HG03039 (cell line): ENCODE measurements around the gene CRTAC1.

ENCODE experiments used
- ATAC-seq: cut with Tn5 transposase; IDR thresholded peaks from one replicate; pipeline ENCODE4 v1.9.1; 2021; ENCODE audit warnings: mild to moderate bottlenecking, moderate library complexity; ENCODE audit not compliant: unreplicated experiment

CRTAC1 gene, protein sequence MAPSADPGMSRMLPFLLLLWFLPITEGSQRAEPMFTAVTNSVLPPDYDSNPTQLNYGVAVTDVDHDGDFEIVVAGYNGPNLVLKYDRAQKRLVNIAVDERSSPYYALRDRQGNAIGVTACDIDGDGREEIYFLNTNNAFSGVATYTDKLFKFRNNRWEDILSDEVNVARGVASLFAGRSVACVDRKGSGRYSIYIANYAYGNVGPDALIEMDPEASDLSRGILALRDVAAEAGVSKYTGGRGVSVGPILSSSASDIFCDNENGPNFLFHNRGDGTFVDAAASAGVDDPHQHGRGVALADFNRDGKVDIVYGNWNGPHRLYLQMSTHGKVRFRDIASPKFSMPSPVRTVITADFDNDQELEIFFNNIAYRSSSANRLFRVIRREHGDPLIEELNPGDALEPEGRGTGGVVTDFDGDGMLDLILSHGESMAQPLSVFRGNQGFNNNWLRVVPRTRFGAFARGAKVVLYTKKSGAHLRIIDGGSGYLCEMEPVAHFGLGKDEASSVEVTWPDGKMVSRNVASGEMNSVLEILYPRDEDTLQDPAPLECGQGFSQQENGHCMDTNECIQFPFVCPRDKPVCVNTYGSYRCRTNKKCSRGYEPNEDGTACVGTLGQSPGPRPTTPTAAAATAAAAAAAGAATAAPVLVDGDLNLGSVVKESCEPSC

DNA sequence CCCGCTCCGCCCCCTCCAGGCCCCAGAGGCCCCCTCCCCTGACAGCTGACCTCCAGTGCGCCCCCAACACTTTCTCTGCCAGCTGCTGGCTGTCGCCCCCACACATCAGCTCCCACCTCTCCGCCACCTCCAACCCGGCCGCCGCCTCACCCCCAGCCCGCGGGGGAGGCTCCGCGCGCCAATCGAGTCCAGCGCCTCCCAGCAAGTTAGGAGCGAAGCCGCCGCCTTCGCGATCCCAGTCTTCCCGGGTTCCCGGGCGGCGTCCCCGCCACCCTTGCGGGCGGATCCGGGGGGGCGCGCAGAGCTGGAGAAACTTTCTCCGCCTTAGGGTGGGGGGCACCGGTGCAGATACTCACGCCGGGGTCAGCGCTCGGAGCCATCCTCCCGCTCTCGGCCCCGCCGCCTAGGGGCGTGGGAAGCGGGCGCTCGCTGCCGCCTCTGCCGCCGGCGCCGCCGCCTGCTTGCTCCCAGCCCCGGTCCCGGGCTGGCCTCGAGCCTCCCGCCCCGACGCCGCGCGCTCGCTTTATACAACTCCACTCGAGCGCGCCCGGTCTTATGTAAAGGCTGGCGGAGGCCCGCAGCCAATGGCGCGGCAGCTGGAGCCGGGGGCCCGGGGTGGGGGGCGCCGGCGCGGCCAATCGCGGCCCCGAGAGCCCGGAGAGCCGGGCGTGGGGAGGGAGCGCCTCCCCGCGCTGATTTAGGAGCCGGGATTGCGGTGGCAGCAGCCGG is at the start of gene CRTAC1:
Gene CRTAC1 (minus strand): TSS at position 529 of the 729 bp plus-strand sequence. CDS start 149 bp downstream, at position 380.
- ATAC-seq, result no peak

- ATAC-seq, result no peak
Observed at GRCh38 chr10:98078774-98079173, 48.4 kb upstream of the CRTAC1 start.

- ATAC-seq, result no peak
Observed at GRCh38 chr10:98077223-98077622, 46.8 kb upstream of the CRTAC1 start.

DNA sequence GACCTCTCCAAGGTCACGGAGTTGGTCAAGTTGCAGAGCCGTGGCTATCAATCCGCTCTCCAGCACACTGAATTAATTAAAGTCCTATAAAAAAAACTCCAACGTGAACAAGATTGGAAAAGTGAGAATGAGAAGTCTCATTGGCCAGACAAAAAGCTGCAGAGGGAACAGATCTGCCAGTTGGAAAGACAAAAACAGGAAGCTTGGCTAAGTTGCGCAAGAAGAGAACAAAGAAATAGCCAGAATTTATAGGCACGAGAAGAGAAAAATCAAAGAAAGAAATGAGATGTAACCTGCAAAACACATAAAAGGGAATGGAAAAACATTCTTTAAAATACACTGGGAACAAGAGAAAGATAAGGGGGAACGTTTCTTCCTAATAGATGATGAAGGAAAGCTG is 45.7 kb upstream of the CRTAC1 start:
- ATAC-seq, result no peak

DNA sequence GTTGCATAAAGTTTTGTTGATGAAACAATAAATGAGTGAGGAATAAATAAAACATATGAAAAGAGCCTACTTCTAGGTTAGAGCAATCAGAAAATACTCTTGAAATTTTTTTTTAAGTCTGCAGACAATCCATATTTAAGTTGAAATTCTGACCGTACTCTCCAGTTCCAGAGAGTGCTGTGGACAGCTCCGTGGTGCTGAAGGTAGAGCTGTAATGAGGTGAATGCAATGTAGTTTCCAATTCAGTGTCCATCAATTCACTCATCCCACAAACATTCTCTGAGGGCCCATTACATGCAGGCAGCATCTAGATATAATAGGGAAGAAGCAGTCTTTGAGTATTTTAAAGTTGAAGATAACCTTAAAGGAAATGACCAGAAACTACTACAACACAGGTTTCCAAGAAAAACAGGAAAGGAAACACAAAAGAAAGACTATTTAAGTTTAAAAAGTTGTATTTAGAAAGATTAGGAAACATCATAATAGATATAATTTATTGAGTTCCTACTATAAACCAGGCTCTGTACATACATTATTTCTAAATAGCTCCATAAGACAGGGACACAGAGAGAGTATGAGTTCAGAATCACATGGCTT is 44.0 kb upstream of the CRTAC1 start:
- no peak for ATAC-seq

- ATAC-seq, result no peak
Observed at GRCh38 chr10:98067165-98067564, 36.7 kb upstream of the CRTAC1 start.

DNA sequence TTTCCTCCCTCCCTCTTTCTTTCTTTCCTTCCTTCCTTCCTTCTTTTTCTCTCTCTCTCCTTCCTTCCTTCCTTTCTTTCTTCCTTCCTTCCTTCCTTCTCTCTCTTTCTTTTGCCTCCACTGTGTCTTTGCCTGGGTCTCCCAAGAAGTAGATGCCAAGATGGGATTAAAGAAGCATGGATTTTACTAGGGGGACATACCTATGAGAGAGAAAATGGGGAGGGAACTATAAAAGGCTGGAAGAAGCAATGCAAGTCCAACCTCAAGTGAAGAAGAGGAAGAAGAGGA is 33.3 kb upstream of the CRTAC1 start:
- no peak for ATAC-seq

- ATAC-seq, result no peak
Observed at GRCh38 chr10:98062424-98062823, 32.0 kb upstream of the CRTAC1 start.

DNA sequence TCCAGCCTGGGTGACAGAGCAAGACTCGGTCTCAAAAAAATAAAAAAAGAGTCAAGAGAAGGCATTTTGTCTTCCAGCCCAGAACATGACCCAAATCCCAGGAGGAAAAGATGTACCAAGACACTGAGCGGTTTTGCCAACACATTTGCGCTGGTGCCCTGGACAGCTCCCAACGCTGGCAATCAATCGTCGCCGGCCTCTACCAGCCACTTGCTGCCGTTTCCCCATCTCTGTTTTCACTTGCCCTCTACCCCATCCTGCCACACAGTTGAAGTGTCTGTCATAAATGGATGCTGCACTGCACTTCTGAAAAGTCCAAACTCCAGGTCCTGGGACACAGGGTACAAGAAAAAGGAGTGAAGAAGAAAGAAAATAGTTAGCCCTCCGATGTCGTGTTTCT is 29.7 kb upstream of the CRTAC1 start:
- ATAC-seq, result no peak

DNA sequence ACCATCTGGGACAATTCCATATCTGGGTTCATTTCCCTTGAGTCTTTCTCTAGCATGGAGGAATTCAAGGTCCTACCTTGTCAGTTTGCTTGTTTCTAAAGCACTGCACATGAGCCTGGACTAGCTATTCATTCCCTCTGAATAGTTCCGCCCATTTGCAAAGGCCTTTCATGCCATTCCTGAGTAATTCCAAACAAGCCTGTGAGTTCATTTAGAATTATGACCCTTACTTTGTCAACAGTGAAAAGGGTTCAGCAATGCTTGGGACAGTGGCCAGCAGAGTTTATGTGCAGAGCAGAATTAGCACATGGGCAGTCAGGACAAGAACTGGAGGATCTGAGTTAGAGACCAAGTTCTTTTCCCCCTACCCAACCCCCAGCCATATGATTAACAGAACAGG is 27.9 kb upstream of the CRTAC1 start:
- no peak for ATAC-seq

GRCh38 chr10:98055841-98056516 is 25.6 kb upstream of the CRTAC1 start:
- no peak for ATAC-seq

- ATAC-seq, result no peak
Observed at GRCh38 chr10:98047009-98047741, 16.8 kb upstream of the CRTAC1 start.

- no peak for ATAC-seq
Observed at GRCh38 chr10:98045785-98046389, 15.5 kb upstream of the CRTAC1 start.

DNA sequence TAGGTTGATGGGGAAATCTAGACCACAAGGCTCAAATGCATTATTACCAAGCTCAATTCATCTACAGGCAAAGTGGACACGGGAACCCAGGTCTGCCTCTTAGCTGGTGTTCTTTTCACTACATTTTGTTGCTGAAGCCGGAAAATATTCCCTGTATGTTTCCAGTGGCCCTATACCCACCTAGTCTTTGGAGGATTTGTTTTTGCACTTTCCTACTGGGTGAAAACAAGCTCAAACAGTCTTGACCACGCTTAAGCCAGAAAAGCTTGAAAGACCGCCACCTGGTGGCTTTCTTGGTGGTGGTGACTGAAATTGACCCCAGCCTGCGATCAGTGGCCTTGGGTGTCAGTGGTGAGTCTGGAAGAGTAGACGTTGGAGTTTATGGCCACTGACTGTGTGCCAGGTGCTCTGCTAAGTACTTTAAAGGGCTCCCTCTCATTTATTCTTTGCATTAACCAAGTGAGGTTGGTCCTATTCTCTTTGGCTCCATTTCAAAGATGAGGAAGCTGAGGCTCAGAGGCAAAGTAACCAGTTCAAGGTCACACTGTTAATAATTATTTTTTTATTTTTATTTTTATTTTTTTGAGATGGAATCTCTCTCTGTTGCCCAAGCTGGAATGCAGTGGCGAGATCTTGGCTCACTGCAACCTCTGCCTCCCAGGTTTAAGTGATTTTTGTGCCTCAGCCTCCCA is 11.1 kb upstream of the CRTAC1 start:
- ATAC-seq, result no peak

DNA sequence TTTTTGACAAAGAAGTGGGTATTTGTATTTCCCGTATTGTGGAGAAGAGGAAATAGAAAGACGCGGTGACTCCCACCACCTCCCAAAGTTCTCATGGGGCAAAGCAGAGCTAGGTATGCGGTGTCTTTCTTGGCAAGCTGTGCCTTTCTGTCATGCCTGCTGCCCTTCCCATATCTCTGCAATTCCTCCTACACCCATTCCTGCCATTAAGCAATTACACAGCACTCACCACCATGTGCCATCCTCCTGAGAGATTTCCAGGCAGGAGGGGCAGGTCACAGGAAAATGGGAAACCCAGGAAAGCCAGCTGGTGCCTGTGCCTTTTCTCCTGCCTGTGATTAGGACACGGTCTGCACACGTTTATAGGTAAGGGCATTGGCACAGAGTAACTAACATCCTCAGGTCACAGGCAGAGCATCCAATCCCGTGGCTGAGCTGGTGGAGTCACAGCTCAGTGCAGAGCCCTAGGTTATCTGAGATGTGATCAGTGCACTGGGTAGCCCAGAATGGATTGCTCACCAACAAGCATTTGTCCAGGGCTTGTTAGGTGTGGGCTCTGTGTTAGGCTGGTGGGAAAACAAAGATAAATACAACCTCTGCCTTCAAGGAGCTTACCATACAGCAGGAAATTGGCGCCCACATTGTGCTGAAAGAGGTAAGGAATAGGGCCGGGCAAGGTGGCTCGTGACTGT is 9.4 kb upstream of the CRTAC1 start:
- no peak for ATAC-seq

DNA sequence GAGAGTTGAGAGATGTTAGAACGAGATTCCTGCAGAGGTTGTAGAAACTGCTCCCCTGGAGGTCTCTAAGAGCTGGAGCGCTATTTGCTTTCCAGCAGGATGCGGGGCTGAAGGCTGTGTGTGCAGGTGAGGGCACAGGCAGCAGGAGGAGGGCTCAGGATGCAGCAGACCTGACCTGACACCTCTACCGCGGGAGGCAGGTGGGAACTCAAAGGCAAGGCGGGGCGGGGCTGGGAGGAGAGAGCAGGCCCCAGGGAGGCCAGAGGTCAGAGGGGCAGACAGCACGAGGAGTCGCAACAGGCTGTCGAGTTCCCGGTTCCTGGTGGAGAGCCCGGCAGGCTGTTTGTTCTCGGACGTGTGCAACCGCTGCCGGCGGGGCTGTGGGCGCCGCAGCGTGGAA is 7.9 kb upstream of the CRTAC1 start:
- ATAC-seq, result no peak

DNA sequence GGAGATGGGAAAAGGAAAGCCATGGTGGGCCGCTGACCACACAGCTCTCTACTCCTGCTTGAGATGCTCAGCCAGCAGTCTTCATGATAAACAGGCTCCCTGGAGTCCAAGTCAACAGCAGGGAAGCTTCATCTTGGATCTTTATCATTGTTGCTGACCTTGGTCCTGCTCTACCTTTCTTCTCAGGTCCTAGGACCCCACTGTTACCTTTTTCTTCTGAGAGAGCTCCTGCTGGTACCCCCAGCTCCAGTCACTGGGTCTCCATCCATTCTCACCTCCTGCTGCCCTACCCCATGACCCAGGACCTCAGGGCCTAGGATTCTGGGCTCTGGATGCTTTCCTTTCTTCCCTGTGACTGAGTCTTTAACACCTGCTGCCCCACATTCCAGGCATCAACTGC is 5.2 kb upstream of the CRTAC1 start:
- no peak for ATAC-seq

- ATAC-seq, result no peak
Observed at GRCh38 chr10:98033515-98033914, 3.1 kb upstream of the CRTAC1 start.

DNA sequence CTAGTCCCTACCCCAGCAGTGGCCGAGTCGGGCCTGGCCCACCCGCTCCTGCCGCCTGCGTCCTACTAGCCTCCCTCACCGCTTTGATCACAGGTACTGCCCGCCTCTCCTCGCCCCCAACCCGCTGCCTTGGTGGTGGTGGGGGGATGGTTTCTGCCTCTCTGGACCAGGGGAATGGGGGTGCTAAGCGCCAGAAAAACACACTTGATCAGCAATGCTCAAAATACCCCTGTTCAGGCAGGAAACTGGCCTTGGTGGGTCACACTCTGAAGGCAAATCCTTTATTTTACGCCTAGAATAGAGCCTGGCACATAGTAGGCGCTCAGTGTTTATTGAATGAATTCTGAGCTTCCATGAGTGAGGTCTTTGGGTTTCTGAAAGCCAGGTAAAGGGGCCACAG is 1.0 kb upstream of the CRTAC1 start:
- ATAC-seq, result no peak
